Left renal cortex interstitium (tissue), 4 donors: ENCODE measurements around the gene SCYL1. TPM values are rescaled to one million over a fixed set of nuclear protein-coding genes. Genes with fewer than 3 reads are reported as not detected.

ENCODE experiments used
- DNase-seq, 4 donors: peaks; one replicate each; pipeline ENCODE4 v3.0.0-alpha.2; 2013; ENCODE audit warnings: low read depth in 4 of 4, low spot score in 2 of 4, missing footprints in 1 of 4
- polyA plus RNA-seq, 4 donors: library from polyadenylated mRNA; unstranded; fragments of 120-200 nt; gene quantifications; one replicate each; pipeline ENCODE4 v1.2.1, GENCODE V29; 2013; ENCODE audit not compliant: insufficient read length in 4 of 4

Gene SCYL1
- polyA plus RNA-seq, 4 donors: 63.1 to 86.0 (median 75.2) TPM

GRCh38 chr11:65551572-65552387 is 26.9 kb downstream of the SCYL1 start:
- no peak for DNase-seq

- DNase-seq: no peak
These were observed 27.6 kb downstream of the SCYL1 start for GRCh38 chr11:65552388-65552951.

DNA sequence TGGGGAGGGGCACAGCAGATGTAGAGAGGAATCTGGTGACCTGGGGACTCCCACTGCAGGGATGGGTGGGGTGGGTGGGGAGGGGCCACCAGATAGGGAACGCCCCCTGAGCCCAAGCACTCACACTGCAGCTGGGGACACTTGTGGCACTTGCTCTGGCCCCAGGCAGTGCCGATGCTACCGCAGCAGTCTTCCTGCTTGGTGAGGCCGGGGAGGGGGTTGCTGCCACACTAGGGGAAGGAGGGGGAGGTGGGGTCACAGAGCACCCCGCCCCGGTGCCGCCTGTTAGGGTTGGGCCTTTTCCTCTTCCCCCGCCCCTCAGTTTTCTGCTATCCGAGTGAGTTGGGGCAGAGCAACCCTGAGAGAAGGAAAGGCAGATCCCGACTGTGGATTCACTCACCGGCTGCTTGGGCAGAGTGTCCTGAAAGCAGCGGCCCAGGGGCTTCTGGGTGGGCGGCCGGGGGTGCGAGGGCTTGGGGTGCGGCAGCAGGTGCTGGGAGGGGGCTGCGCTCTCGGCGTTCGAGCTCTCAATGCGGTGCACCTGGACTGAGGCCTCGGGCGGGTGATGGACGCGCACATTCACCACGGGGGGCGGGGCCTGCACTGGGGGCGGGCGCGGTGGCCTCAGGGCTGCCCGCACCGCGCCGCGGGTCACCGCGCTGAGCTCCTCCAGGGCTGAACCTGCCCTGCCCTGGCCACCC is 28.6 kb downstream of the SCYL1 start:
- DNase-seq: no peak

GRCh38 chr11:65554057-65554818 is 29.4 kb downstream of the SCYL1 start:
- DNase-seq: no peak

- DNase-seq: no peak
These were observed 30.1 kb downstream of the SCYL1 start for GRCh38 chr11:65554842-65555430.

- DNase-seq: no peak
These were observed 30.9 kb downstream of the SCYL1 start for GRCh38 chr11:65555693-65556231.

DNA sequence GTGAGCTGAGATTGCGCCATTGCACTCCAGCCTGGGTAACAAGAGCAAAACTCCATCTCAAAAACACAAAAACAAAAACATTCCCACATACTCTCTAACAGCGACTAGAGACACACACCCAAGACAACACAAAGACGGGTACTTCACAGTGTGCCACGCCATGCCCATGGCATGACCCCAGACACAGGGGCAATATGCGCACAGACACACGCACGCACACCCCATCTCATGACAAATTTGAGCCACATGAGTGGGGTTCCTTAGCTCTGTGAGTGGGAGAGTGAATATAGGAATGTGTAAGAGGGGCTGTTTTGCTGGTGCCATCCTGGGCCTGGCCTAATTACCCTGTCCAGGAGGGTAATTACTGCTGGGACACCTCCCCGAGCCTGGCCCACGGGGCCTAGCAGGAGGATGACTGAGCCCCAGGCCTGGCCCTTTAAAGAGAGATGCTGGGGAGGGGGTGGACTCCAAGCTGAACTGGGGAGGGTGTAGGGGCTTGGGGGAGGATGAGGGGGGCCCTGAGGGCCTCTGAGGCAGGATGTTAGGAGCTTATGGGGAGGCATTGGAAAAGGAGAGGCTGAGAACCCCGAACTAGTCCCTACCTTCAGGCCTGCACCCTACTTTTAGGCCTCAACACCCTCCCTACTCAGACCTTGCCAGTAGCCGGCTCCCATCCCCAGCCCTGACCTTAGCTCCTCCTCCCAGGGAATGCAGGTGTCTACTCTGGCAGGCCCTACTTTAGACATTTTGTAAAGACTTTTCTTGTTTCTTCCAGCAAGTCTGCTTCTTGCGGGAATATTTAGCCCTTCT is 31.8 kb downstream of the SCYL1 start:
- no peak for DNase-seq

DNA sequence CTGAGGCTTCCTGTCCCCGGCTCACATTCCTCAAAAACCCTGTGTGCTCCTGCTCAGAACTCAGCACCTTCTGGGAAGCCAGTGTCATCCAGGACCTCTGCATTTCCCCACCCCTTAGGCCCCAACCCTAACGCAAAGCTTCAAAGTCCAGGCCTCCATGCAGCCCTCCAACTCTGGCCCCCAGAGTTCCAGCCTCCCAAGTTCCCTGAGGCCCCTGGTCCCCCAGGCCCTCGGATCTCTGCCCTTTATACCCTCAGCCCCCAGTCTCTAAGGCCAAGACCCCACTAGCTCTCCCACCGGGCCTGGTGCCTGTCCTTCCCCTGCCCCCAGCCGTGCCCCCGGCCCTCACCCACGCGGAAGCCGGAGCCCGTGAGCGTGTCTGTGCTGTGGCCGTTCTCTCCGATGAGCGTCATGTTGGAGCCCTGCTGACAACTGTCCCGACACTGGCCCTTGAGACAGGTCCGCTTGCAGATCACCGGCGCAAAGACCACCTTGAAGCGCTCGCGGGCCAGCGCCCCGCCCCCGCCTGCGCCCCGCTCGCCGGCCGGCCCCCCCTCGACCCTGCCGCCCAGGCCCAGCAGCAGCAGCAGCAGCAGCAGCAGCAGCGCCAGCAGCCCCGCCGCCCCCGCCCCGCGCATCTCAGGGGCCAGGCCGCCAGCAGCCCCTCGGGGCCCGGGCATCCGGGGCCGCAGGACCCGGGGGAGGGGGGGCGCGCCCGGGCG is 32.6 kb downstream of the SCYL1 start:
- DNase-seq: no peak

GRCh38 chr11:65558002-65558929 is 33.4 kb downstream of the SCYL1 start, which contains the start of gene LTBP3:
Gene LTBP3 (minus strand): TSS chr11:65558359. CDS start chr11:65557959, 400 bp downstream.
- peak in 2 of 4 donors; percentile 52 to 73 for DNase-seq

GRCh38 chr11:65558930-65559509 is 34.1 kb downstream of the SCYL1 start:
- no peak for DNase-seq

- no peak for DNase-seq
These were observed 34.7 kb downstream of the SCYL1 start for GRCh38 chr11:65559535-65559934.

DNA sequence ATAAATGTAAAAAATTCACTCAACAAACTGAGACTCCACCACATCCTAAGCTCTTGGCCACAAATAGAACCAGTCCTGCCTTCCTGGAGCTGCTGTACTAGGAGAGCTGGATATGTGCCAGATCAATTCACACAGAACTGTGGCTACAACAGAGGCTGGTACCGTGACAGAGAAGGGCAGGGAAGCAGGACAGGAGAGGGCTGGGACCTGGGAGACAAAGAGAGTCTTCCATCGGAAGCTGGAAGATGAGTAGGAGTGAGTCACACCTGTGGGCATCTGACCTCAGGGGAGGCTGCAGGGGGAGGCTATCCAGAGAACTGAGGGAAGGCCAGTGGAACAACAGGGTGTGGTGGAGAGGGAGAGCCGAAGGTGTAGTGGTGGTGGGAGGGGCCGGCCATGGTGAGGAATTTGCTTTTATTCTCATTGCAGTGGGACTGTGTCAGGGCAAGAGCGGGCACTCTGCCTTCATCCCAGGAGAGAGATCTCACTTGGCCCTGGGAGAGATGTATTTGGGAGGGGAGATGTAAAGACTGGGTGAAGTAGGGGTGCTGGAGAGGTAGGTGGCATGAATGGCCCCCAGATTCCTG is 35.2 kb downstream of the SCYL1 start:
- no peak for DNase-seq

DNA sequence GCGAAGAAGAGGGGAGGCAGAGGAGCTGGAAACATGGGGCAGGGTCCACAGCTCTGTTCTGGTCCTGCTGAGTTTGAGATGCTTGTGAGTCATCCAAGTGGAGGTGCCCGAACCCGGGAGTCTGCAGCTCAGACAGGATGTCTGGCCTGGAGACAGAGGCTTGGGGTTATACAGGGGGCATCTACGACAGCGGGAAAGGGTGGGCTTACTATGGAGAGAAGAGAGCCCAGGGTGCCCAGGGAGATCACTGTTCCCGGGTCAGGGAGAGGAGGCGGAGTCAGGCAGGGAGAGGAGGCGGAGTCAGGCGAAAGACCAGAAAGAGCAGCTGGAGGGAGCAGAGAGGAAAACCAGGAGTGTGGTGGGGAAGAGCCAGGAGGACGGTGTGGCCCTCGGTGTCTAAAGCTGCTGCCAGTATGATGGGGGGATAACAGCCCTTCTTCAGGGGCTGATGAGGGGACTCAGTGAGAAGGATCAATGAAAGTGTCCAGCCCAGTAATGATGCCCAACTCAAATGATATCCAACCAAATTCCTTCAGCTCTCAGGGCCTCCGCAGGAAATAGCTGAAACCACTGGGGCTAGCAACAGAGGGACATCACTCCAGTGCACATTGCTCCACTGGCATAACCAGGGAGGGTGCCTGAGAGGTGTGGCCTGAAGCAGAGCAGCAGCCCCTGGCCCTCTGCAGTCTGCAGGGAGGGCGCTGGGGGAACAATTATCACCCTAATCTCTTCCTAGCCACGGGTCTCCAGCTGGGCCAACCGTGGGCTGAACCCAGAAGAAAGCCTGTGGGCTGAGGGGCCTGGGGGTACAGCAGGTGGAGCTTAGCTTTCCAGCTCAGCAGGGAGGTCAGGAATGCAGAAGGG is 35.9 kb downstream of the SCYL1 start:
- DNase-seq: no peak

- DNase-seq: no peak
These were observed 37.1 kb downstream of the SCYL1 start for GRCh38 chr11:65562020-65562419.

DNA sequence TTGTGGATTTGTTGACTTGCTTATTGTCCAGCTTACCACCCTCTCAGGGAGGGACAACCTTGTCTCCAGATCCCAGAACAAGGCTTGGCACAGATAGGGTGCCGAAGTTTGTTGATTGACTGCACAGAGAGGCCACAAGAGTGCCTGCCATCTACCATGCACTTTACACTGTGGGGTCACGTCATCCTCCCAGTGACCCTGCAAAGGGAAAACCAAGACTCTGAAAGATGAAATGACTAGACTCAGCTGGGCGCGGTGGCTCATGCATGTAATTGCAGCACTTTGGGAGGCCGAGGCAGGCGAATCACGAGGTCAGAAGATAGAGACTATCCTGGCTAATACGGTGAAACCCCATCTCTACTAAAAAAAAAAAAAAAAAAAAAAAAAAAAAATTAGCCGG is 37.9 kb downstream of the SCYL1 start:
- no peak for DNase-seq

GRCh38 chr11:65563601-65564000 is 38.7 kb downstream of the SCYL1 start:
- DNase-seq: no peak
